Vagina (tissue), 2 donors: Measurements from ENCODE around the gene MAGOHB. TPM values are rescaled to one million over a fixed set of nuclear protein-coding genes. Genes with fewer than 3 reads are reported as not detected.
"Not testable (repeated sequence)": the region's sequence is repeated elsewhere in the genome, so short reads cannot be mapped to it uniquely, and the experiment has no call there.

Experiments
- DNase-seq, 2 donors: peaks; one replicate each; pipeline ENCODE4 v3.0.0-alpha.2; 2017; ENCODE audit errors: extremely low spot score in 2 of 2
- H3K27ac ChIP-seq: fragments of 200-600 bp; sonication (generic); one replicate; pipeline ENCODE4 v1.5.1; 2019
- H3K27me3 ChIP-seq: fragments of 200-600 bp; sonication (generic); one replicate; pipeline ENCODE4 v1.5.1; 2019
- H3K36me3 ChIP-seq, 2 donors: fragments of 200-600 bp; sonication (generic); one replicate each; pipeline ENCODE4 v1.5.1; 2017 to 2019
- H3K4me1 ChIP-seq: fragments of 200-600 bp; sonication (generic); one replicate; pipeline ENCODE4 v1.5.1; 2019
- H3K4me3 ChIP-seq, 2 donors: fragments of 200-600 bp; sonication (generic); 1 replicate in 1 of 2; 2 replicates in 1 of 2; pipeline ENCODE4 v1.5.1; 2016 to 2019
- H3K9me3 ChIP-seq: fragments of 200-600 bp; sonication (generic); one replicate; pipeline ENCODE4 v1.5.1; 2019
- CTCF ChIP-seq, 3 experiments: fragments of 450-650 bp in 2 of 3; fragments of 200-600 bp in 1 of 3; sonication (generic) in 1 of 3; IDR thresholded peaks; one replicate each; pipeline ENCODE4 v1.5.1; 2017 to 2019; ENCODE audit warnings: antibody characterized with exemption in 3 of 3, mild to moderate bottlenecking in 2 of 3, moderate library complexity in 2 of 3
- POLR2A ChIP-seq, 2 donors: fragments of 450-650 bp; IDR thresholded peaks; one replicate each; pipeline ENCODE4 v1.6.1; 2017; ENCODE audit warnings: antibody characterized with exemption in 2 of 2, mild to moderate bottlenecking in 2 of 2, moderate library complexity in 2 of 2
- POLR2AphosphoS5 ChIP-seq, 2 donors: sonication (generic); formaldehyde crosslinking; IDR thresholded peaks; one replicate each; pipeline ENCODE4 v1.9.0; 2017; ENCODE audit warnings: antibody characterized with exemption in 2 of 2, mild to moderate bottlenecking in 2 of 2, low read depth in 1 of 2; ENCODE audit not compliant: insufficient read depth in 1 of 2
- intact Hi-C: fragments of 100-400 bp; cut with DNase I; formaldehyde crosslinking; loops from one replicate; pipeline ENCODE4 v1.15.1; 2023
- total RNA-seq: library from RNA; depleted of rRNA; stranded (reverse); fragments of >200 nt; gene quantifications from one replicate; pipeline ENCODE4 v1.2.3, GENCODE V29; 2016

MAGOHB gene
- total RNA-seq, 1 donor from 2014 or later, result 7.9 TPM

- no peak for TF ChIP-seq POLR2A (IDR thresholded peaks at IDR 0.05)
- TF ChIP-seq POLR2AphosphoS5 (IDR thresholded peaks at IDR 0.05; ENCODE audit: insufficient read depth in 1 of 2, low read depth in 1 of 2), result no peak
- no peak for TF ChIP-seq CTCF (IDR thresholded peaks at IDR 0.05)
- H3K9me3 ChIP-seq, result no peaks in the 10 kb centered on the region
- H3K27ac ChIP-seq, result no peak overlapping the region
- no peaks in the 10 kb centered on the region for H3K4me1 ChIP-seq
- DNase-seq, result no peak
- intact Hi-C loops, result no loop called here
- H3K27me3 ChIP-seq, result no peaks in the 10 kb centered on the region
- no peak overlapping the region for H3K4me3 ChIP-seq
- H3K36me3 ChIP-seq, result peaks cover 4 to 15% of the 10 kb centered on the region in 2 donors
Observed at GRCh38 chr12:10584415-10584814, 29.0 kb downstream of the MAGOHB start.

- H3K4me3 ChIP-seq, result no peak overlapping the region
- peaks cover 4 to 15% of the 10 kb centered on the region in 2 donors for H3K36me3 ChIP-seq
- no peak for DNase-seq
- H3K9me3 ChIP-seq, result no peaks in the 10 kb centered on the region
- H3K4me1 ChIP-seq, result no peaks in the 10 kb centered on the region
- H3K27ac ChIP-seq, result no peak overlapping the region
- no peak for TF ChIP-seq POLR2A (IDR thresholded peaks at IDR 0.05)
- TF ChIP-seq CTCF (IDR thresholded peaks at IDR 0.05), result no peak
- no peak for TF ChIP-seq POLR2AphosphoS5 (IDR thresholded peaks at IDR 0.05; ENCODE audit: insufficient read depth in 1 of 2, low read depth in 1 of 2)
- no peaks in the 10 kb centered on the region for H3K27me3 ChIP-seq
- intact Hi-C loops, result no loop called here
Observed at GRCh38 chr12:10582704-10583103, 30.7 kb downstream of the MAGOHB start.

GRCh38 chr12:10582133-10582532 is 31.3 kb downstream of the MAGOHB start:
- H3K9me3 ChIP-seq, H3K4me3 ChIP-seq, H3K27ac ChIP-seq, intact Hi-C loops, H3K27me3 ChIP-seq, DNase-seq, H3K4me1 ChIP-seq: not testable (repeated sequence)
- H3K36me3 ChIP-seq, result peaks cover 4 to 15% of the 10 kb centered on the region in 2 donors

GRCh38 chr12:10574307-10574706 is 39.1 kb downstream of the MAGOHB start:
- no peak for TF ChIP-seq POLR2A (IDR thresholded peaks at IDR 0.05)
- TF ChIP-seq POLR2AphosphoS5 (IDR thresholded peaks at IDR 0.05; ENCODE audit: insufficient read depth in 1 of 2, low read depth in 1 of 2), result no peak
- no peak for TF ChIP-seq CTCF (IDR thresholded peaks at IDR 0.05)
- no peaks in the 10 kb centered on the region for H3K27me3 ChIP-seq
- no peaks in the 10 kb centered on the region for H3K9me3 ChIP-seq
- no peak for DNase-seq
- no peaks in the 10 kb centered on the region for H3K4me1 ChIP-seq
- no peaks in the 10 kb centered on the region for H3K36me3 ChIP-seq
- H3K4me3 ChIP-seq, result no peak overlapping the region
- H3K27ac ChIP-seq, result no peak overlapping the region
- intact Hi-C loops, result loop anchor here (10.0 kb wide), 1 partner anchor 250 kb away; no protein-coding TSS in a partner anchor

GRCh38 chr12:10572021-10572490 is 41.4 kb downstream of the MAGOHB start:
- H3K27ac ChIP-seq, DNase-seq, H3K36me3 ChIP-seq, H3K4me3 ChIP-seq, H3K27me3 ChIP-seq, H3K9me3 ChIP-seq, H3K4me1 ChIP-seq: not testable (repeated sequence)
- intact Hi-C loops, result loop anchor here (10.0 kb wide), 1 partner anchor 247 kb away; no protein-coding TSS in a partner anchor

- TF ChIP-seq POLR2AphosphoS5 (IDR thresholded peaks at IDR 0.05; ENCODE audit: insufficient read depth in 1 of 2, low read depth in 1 of 2) (no peak), CTCF (IDR thresholded peaks at IDR 0.05) (no peak), POLR2A (IDR thresholded peaks at IDR 0.05) (no peak)
- H3K27me3 ChIP-seq, result no peaks in the 10 kb centered on the region
- no peaks in the 10 kb centered on the region for H3K9me3 ChIP-seq
- H3K4me1 ChIP-seq, result no peaks in the 10 kb centered on the region
- H3K4me3 ChIP-seq, result no peak overlapping the region
- intact Hi-C loops, result loop anchor here (10.0 kb wide), 1 partner anchor 246 kb away; no protein-coding TSS in a partner anchor
- no peaks in the 10 kb centered on the region for H3K36me3 ChIP-seq
- H3K27ac ChIP-seq, result no peak overlapping the region
- no peak for DNase-seq
Observed at GRCh38 chr12:10571141-10571540, 42.3 kb downstream of the MAGOHB start.
